ENCODE measurements around the gene CERCAM.

DNA sequence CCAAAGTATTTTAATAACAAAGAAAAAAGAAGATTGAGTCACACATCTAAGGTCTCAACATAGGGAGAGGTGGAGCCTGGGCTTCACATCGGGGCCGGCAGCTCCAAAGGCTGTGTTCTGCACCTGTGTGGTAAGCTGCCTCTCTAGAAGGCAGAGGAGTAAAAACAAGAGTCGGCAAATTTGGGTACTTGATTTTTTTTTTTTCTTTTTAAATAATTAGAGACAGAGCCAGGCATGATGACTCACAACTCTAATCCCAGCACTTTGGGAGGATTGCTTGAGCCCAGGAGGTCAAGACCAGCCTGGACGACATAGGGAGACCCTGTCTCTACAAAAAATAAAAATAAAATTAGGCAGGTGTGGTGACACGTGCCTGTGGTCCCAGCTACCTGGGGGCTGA is 44.8 kb upstream of the CERCAM start:
- TF ChIP-seq, protein P1, sequence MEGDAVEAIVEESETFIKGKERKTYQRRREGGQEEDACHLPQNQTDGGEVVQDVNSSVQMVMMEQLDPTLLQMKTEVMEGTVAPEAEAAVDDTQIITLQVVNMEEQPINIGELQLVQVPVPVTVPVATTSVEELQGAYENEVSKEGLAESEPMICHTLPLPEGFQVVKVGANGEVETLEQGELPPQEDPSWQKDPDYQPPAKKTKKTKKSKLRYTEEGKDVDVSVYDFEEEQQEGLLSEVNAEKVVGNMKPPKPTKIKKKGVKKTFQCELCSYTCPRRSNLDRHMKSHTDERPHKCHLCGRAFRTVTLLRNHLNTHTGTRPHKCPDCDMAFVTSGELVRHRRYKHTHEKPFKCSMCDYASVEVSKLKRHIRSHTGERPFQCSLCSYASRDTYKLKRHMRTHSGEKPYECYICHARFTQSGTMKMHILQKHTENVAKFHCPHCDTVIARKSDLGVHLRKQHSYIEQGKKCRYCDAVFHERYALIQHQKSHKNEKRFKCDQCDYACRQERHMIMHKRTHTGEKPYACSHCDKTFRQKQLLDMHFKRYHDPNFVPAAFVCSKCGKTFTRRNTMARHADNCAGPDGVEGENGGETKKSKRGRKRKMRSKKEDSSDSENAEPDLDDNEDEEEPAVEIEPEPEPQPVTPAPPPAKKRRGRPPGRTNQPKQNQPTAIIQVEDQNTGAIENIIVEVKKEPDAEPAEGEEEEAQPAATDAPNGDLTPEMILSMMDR (conservative IDR thresholded peaks at IDR 0.05; ENCODE audit: low read depth, low read length), result no peak
- no peak for TF ChIP-seq EZH2phosphoT487 (IDR thresholded peaks at IDR 0.05; ENCODE audit: borderline replicate concordance, low read length)

Measured in PC-3 (cell line).